HK-2 (cell line): ENCODE data around the gene RBM3.

Source experiments
- DNase-seq: peaks from one replicate; pipeline ENCODE4 v3.0.0-alpha.2; 2018; ENCODE audit not compliant: unreplicated experiment

The RBM3 gene

DNA sequence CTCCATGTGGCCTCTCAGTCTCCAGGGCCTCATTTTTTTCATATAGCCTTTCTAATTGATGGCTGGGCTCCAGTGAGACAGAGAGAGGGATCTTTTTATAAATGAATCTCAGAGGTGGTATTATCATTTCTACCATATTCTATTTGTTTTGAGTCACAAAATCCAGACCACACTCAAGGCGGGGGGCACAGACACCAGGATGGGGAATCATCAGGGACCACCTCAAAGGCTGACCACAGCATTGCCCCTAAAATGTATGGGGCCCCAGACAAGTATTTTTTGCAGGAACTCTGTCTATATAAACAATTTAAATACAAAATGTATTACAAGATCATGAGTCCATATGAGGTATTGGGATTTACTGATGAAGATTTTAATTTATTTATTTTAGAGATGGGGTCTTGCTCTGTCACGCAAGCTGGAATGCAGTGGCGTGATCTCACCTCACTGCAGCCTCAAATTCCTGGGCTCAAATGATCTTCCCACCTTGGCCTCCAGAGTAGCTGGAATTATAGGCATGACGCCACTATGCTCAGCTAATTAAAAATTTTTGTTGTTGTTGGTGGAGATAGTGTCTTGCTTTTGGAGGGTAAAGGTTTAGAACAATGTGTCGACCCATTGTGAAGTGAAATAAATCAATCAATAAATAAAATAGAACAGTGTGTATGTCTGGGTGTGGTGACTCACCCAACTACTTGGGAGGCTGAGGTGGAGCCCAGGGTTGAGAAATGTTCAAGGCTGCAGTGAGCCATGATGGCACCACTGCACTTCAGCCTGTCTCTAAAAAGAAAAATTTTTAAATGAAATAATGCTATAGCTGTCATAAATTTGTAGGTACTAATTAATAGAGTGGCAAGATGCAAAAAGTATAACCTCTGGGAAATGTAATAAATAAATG is 52.4 kb downstream of the RBM3 start:
- no peak for DNase-seq
